K562 (cell line): ENCODE data around the gene CPSF6. TPM values are rescaled to one million over a fixed set of nuclear protein-coding genes. Genes with fewer than 3 reads are reported as not detected.

Experiments used
- ARID3B ChIP-seq: fragments of 250-450 bp; sonication (Bioruptor Pico); IDR thresholded peaks from 2 replicates; pipeline ENCODE4 v1.4.0; 2020; ENCODE audit warnings: borderline replicate concordance
- ATF6 ChIP-seq: sonication (generic); formaldehyde crosslinking; IDR thresholded peaks from 2 replicates; pipeline ENCODE4 v1.4.0; 2020; ENCODE audit warnings: mild to moderate bottlenecking, missing genetic modification reagents
- BRF2 ChIP-seq: IDR thresholded peaks from 3 replicates; pipeline ENCODE4 v1.6.1; 2011; ENCODE audit warnings: borderline replicate concordance, mild to moderate bottlenecking; ENCODE audit not compliant: insufficient read length, insufficient read depth
- CBFA2T2 ChIP-seq: fragments of 450-650 bp; conservative IDR thresholded peaks from 2 replicates; pipeline ENCODE4 v1.6.1; 2017; ENCODE audit warnings: mild to moderate bottlenecking
- CEBPG ChIP-seq, 3 experiments: fragments of 200-800 bp in 1 of 3; sonication (Bioruptor generic) in 1 of 3; sonication (generic) in 1 of 3; formaldehyde crosslinking in 1 of 3; IDR thresholded peaks in 2 of 3; conservative IDR thresholded peaks in 1 of 3; 2 replicates each; pipeline versions ENCODE4 v1.6.1 to v1.8.0; 2016 to 2022; ENCODE audit warnings: missing compliant biosample characterization in 2 of 3, missing genetic modification characterization in 2 of 3, mild to moderate bottlenecking in 1 of 3, missing genetic modification reagents in 1 of 3
- CREM ChIP-seq: IDR thresholded peaks from 2 replicates; pipeline ENCODE4 v1.6.1; 2014; ENCODE audit warnings: antibody characterized with exemption, low read depth
- E2F6 ChIP-seq, 2 experiments: IDR thresholded peaks; 2 replicates each; pipeline ENCODE4 v1.6.1; 2011; ENCODE audit warnings: borderline replicate concordance in 1 of 2, control low read depth in 1 of 2, low read depth in 1 of 2, low read length in 1 of 2, mild to moderate bottlenecking in 1 of 2, mixed read lengths in 1 of 2, moderate library complexity in 1 of 2; ENCODE audit not compliant: insufficient read depth in 1 of 2, insufficient read length in 1 of 2, poor library complexity in 1 of 2, severe bottlenecking in 1 of 2; ENCODE audit errors: extremely low read depth in 1 of 2
- ETV5 ChIP-seq: sonication (generic); formaldehyde crosslinking; IDR thresholded peaks from 2 replicates; pipeline ENCODE4 v1.4.0; 2020; ENCODE audit warnings: low read depth, mild to moderate bottlenecking, missing genetic modification reagents
- GTF2E2 ChIP-seq: fragments of 200-800 bp; sonication (Bioruptor generic); IDR thresholded peaks from 2 replicates; pipeline ENCODE4 v1.6.1; 2016; ENCODE audit warnings: missing genetic modification characterization, missing compliant biosample characterization
- HMBOX1 ChIP-seq: sonication (generic); IDR thresholded peaks from 2 replicates; pipeline ENCODE4 v1.6.1; 2016
- NFE2L1 ChIP-seq: fragments of 450-650 bp; IDR thresholded peaks from 2 replicates; pipeline ENCODE4 v1.6.1; 2016; ENCODE audit warnings: missing genetic modification characterization, low read depth, mild to moderate bottlenecking, missing compliant biosample characterization, moderate library complexity, borderline replicate concordance
- POLR2G ChIP-seq: fragments of 200-400 bp; formaldehyde crosslinking; IDR thresholded peaks from 2 replicates; pipeline ENCODE4 v1.6.1; 2017; ENCODE audit warnings: low read depth, mild to moderate bottlenecking, antibody characterized with exemption, low read length, moderate library complexity
- RBFOX2 ChIP-seq: fragments of 200-400 bp; formaldehyde crosslinking; IDR thresholded peaks from 2 replicates; pipeline ENCODE4 v1.6.1; 2017; ENCODE audit warnings: low read depth, mild to moderate bottlenecking, low read length, moderate library complexity
- RBM15 ChIP-seq: fragments of 200-400 bp; formaldehyde crosslinking; IDR thresholded peaks from 2 replicates; pipeline ENCODE4 v1.6.1; 2018; ENCODE audit warnings: mild to moderate bottlenecking, low read length, moderate library complexity; ENCODE audit not compliant: insufficient read depth
- SAP30 ChIP-seq: fragments of 200-600 bp; sonication (generic); IDR thresholded peaks from 2 replicates; pipeline ENCODE4 v1.6.1; 2012; ENCODE audit warnings: borderline replicate concordance, low read depth, mild to moderate bottlenecking, moderate library complexity, low read length, control low read depth, inconsistent platforms; ENCODE audit not compliant: insufficient read depth, poor library complexity, severe bottlenecking
- SOX6 ChIP-seq: fragments of 450-650 bp; IDR thresholded peaks from 2 replicates; pipeline ENCODE4 v1.6.1; 2014; ENCODE audit warnings: mild to moderate bottlenecking
- SP1 ChIP-seq: sonication (generic); formaldehyde crosslinking; IDR thresholded peaks from 2 replicates; pipeline ENCODE4 v1.8.1; 2022; ENCODE audit warnings: mild to moderate bottlenecking, missing genetic modification reagents
- ZNF134 ChIP-seq: fragments of 250-450 bp; sonication (Bioruptor Pico); conservative IDR thresholded peaks from 2 replicates; pipeline ENCODE4 v1.4.0; 2020
- polyA plus RNA-seq, 8 experiments: library from polyadenylated mRNA; depleted of rRNA in 4 of 8; stranded (reverse) in 5 of 8; unstranded in 3 of 8; fragments of >200 nt; fragmentation: Nextera tagmentation in 2 of 8; fragmentation: Illumina TruSeq in 1 of 8; extraction: Ambion mirVana in 2 of 8; extraction: Trizol in 1 of 8; gene quantifications; 2 replicates each; pipeline versions ENCODE4 v1.2.1 to v1.2.3, GENCODE V29; 2011 to 2014; ENCODE audit warnings: inconsistent platforms in 1 of 8, missing spikeins in 1 of 8
- total RNA-seq, 7 experiments: library from RNA; depleted of rRNA in 6 of 7; stranded (reverse); fragments of >200 nt in 6 of 7; fragmentation: Illumina TruSeq in 2 of 7; extraction: Trizol in 2 of 7; gene quantifications; 2 replicates each; pipeline versions ENCODE4 v1.2.1 to v1.2.3, GENCODE V29; 2011 to 2021; ENCODE audit warnings: low replicate concordance in 1 of 7

CPSF6 gene
- total and polyA plus RNA-seq, 9 of the 15 experiments (the other 6 are each of a cell fraction or from before 2014, with no cell fraction given): 34.3 to 129 (median 77.8) TPM

- TF ChIP-seq CREM (peak; percentile 97), GTF2E2 (tag) (0 out of 2 replicates have a peak, but pooled peaks have one; percentile 30), BRF2 (no peak), HMBOX1 (no peak), ARID3B (CRISPR knock-in tag) (no peak), SP1 (CRISPR knock-in tag) (0 out of 2 replicates have a peak, but pooled peaks have one; percentile 36), RBFOX2 (peak; percentile 93), ETV5 (CRISPR knock-in tag) (peak; percentile 78), SAP30 (no peak), POLR2G (peak; percentile 94), SOX6 (0 out of 2 replicates have a peak, but pooled peaks have one; percentile 31), E2F6 (IDR thresholded peaks at IDR 0.05; ENCODE audit: borderline replicate concordance in 1 of 2, extremely low read depth in 1 of 2, insufficient read depth in 1 of 2, insufficient read length in 1 of 2, low read depth in 1 of 2, low read length in 1 of 2, poor library complexity in 1 of 2, severe bottlenecking in 1 of 2) (peak in 1 of 2 experiments; percentile 58), CBFA2T2 (no peak), ATF6 (CRISPR knock-in tag) (no peak), CEBPG (CRISPR knock-in tag; IDR thresholded peaks at IDR 0.05) (peak; percentile 89), CEBPG (tag; conservative IDR thresholded peaks at IDR 0.05 in 1 of 2, IDR thresholded peaks at IDR 0.05 in 1 of 2) (peak; percentile 78 to 82; a peak in 3 of 4 replicates), RBM15 (no peak), ZNF134 (CRISPR knock-in tag) (no peak), NFE2L1 (tag) (no peak)
Observed at GRCh38 chr12:69239352-69239921, at the start of gene CPSF6 (continued).
